ENCODE results near the gene FOXN4.

FOXN4 gene

DNA sequence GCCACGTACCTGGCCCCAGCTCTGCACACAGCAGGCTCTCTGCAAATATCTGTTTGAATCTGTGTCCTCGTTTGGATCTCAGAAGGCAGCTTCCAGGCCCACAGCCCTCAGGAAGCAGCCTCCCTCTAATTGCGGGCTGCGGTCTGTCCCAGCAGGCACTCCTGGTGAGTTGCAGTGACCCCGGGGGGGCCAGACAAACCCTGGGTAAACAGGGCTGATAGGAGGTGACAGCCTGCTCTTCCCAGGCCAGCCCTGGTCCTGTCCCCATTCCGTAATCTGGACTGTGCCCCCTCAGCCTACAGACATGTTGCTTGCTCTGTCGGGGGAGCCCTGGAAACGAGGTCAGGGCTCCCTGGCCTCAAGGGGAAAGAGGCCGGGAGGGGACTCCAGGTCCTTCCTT, 2.0 kb downstream of the FOXN4 start:
- in situ Hi-C loops (cut with HindIII; ENCODE audit: low sequenced_read_pairs): no loop called here

DNA sequence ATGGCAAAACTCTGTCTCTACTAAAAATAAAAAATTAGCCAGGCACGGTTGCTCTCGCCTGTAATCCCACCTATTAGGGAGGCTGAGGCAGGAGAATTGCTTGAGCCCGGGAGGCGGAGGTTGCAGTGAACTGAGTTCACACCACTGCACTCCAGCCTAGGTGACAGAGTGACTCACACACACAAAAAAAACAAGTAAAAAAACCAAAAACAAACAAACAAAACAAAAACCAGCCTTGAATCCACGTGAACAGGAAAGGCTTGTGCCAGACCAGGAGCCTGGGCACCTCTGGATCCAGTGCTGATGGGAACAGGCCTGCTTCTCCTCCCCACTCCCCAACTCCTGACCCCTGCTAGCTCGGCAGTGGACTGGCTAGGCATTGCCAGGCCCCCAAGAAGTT, 3.5 kb downstream of the FOXN4 start:
- in situ Hi-C loops (cut with HindIII; ENCODE audit: low sequenced_read_pairs): no loop called here

DNA sequence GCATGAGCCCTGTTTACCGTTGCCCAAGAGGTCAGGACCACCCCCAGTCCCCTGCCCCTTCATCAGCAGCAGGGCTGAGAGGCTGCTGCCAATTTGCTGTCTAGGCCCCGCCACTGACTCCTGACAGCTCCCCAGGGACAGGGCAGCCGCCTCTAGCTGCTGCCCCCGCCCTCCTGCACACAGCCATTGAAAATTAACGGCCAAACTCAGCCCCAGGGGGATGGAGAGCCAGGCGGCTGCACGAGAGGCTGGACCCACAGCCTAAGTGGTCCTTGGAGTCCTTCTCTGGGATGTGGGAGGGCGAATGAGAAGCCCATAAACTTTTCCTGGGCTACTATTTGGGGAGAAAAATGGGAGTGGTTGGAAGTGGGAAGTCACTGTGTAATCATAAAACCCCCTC, 4.6 kb downstream of the FOXN4 start:
- in situ Hi-C loops (cut with HindIII; ENCODE audit: low sequenced_read_pairs): no loop called here

DNA sequence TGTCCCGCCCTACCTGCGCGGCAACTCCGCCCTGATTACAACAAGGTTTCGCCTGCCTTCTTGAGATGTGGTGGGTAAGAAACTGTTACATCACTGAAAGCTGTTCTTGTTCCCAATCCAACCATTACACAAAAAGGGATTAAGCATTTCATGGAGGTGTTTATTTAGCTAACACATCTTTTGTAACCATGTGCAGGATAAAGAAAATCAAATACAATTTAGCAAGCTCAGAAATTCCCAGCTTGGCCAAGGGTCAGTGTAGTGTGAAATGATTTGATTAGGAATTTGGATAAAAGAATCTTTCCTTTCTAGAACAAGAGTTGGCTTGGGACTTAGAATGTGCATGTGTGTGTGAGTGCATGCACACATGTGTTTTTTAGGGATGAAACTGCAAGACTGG, 6.3 kb downstream of the FOXN4 start:
- in situ Hi-C loops (cut with HindIII; ENCODE audit: low sequenced_read_pairs): no loop called here

DNA sequence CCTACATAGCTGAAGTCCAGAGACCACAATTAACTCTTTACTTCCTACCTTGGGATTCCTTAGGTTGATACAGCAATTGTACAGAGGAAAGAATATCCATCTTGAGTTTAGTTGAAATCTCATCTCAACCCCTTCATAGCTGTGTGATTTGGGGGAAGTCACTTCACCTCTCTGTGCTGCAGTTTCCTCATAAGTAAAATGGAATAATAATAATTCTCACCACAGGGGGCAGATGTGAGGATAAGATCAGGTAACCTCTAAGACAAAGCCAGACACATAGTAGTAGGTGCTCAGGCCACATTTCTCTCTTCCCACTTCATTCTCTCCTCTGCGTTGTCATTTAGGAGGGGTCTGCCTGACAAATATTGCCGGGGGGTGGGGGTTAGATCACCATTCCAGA, 6.7 kb downstream of the FOXN4 start:
- in situ Hi-C loops (cut with HindIII; ENCODE audit: low sequenced_read_pairs): no loop called here

DNA sequence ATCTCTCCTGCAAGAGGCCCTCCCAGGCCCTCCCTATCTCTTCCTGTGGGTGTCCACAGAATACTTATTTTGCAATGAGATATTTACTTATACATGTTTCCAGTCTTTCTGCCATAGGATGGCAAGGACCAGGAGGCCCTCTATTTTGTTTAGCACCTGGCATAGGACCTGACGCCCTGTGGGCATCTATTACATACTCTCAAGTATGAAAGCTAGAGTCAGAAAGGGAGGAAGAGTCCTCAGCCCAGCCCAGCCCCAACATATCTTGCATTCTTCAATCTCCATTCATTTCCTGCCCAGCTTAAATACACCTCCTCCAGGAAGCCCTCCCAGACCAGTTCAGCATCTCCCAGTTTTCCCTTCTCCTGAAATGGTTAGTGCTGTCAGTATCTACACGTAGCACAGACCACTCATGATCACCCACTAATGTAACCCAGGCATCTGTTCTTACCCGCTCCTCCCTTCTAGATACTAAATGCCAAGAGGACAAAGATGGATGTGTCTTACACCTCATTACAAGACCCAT, 7.4 kb downstream of the FOXN4 start:
- in situ Hi-C loops (cut with HindIII; ENCODE audit: low sequenced_read_pairs): no loop called here

DNA sequence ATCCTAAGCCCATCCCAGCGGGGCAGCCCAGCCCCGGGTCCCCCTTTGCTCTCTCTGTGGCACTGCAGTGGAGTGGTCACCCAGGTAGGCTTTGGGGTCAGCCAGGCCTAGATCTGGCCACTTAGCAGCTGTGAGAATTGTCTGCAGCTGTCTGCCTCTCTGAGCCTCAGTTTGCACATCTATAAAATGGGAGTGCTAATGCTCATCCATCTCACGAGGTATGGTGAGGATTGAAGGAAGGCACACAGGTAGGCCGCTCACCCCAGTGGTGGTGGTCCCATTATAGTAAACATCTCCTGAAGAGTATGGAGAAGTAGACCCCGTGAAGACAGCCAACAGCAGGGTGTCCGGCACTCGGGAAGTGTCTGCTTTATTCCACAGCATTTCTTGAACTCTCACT, 9.2 kb downstream of the FOXN4 start:
- in situ Hi-C loops (cut with HindIII; ENCODE audit: low sequenced_read_pairs): no loop called here

DNA sequence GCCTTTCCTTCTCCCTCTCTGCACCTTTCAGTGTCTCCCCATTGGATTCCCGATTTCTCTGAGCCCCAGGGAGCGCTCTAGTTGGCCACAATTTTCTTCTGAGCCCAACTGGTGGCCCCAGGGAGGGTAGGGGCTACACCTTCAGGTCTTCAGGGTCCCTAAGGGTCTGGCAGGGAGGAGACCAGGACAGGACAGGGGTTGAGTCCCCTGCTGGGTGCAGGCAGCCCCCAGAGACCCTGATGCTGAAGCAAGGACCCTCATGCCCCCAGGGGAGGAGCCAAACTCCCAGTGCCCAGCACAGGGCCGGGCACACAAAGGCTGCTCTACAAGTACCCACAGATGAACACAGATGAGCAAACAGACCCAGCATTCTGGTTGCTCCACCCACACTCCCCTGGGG, 12.7 kb downstream of the FOXN4 start:
- in situ Hi-C loops (cut with HindIII; ENCODE audit: low sequenced_read_pairs): no loop called here

DNA sequence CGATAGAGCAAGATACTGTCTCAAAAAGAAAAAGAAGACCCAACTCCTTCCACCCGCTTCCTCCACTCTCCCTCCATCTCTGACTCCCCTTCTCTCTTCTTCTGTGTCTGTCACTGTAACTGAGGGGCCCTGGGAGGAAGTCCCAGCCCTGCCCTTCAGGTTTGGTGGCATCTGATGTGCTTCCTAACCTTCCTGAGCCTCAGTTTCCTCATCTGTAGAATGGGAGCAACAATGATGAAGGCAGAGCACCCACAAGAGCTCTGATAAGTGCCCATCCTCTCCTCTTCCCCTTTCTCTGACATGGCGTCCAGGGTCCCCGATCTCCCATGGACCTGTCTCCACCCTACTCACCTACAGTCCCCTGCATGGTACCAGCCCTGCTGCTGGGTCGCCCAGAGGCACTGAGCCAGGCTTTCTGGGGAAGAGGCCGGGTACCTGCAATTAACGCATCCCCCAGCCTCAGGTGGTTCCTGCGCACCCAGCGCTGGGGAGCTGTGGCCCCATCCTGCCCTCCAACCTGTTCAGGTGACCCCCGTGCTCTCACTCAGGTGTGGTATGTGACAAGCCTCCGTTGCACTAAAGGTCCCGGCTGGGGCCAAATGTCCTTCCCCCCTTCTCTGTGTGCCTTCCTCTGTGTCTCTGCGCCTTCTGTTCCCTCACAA, 13.2 kb downstream of the FOXN4 start:
- in situ Hi-C loops (cut with HindIII; ENCODE audit: low sequenced_read_pairs): no loop called here

DNA sequence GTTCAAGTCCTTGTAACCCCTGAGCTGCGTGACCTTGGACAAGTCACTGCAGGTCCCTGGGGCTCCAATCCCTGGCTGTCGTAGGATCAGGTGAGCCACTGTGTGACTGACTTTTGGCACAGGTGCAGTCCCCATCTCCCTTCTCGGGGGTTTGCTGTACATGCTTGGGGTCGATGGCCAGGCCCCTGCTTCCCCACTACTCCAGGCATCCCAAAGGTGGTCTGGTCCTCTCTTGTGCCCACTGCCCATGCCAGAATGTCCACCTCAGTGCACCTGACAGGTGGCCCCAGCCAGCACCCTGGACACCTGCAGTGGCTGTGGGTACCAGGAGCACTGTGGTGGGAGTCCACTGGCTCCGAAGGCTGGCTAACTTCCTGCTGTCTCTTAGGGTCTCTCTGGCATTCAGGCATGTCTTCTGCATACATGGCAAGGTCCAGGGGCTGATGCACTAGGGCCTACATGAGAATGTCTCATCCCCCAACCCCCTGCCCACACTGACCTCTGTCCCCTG, 14.7 kb downstream of the FOXN4 start:
- in situ Hi-C loops (cut with HindIII; ENCODE audit: low sequenced_read_pairs): no loop called here

DNA sequence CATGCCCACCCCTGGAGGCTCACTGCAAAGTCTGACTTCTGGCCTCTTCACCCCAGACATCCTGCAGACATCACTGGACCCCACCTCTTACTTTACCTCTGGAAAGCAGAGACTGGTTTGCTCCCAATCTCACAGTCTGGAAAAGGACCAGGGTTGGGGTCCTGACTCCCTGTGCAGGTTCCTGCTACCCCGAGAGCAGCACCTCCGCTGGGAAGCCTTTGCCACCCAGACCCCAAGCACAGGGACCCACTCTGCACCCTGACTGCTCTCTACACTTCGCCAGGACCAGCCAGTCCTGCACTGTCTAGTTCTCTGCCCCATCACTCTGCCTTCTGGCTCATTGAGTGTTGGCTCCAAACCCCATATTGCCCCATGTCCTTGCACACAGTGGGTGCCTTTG, 16.0 kb downstream of the FOXN4 start:
- in situ Hi-C loops (cut with HindIII; ENCODE audit: low sequenced_read_pairs): no loop called here

DNA sequence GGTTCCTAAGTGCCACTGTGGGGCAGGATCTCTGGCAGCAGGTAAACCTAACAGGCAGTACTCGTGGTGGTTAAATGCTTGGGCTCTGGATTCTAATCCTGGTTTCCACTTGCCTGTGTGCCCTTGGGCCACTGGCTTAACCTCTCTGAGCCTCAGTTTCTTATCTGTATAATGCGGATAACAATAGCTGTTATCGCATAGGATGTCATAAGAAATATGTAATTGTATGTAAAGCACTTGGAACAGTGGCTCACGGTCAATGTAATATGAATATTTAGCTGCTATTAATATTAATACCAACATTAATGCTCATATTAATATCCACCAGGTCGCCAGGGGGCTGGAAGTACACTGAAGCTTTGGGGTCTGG, 16.8 kb downstream of the FOXN4 start:
- in situ Hi-C loops (cut with HindIII; ENCODE audit: low sequenced_read_pairs): no loop called here

DNA sequence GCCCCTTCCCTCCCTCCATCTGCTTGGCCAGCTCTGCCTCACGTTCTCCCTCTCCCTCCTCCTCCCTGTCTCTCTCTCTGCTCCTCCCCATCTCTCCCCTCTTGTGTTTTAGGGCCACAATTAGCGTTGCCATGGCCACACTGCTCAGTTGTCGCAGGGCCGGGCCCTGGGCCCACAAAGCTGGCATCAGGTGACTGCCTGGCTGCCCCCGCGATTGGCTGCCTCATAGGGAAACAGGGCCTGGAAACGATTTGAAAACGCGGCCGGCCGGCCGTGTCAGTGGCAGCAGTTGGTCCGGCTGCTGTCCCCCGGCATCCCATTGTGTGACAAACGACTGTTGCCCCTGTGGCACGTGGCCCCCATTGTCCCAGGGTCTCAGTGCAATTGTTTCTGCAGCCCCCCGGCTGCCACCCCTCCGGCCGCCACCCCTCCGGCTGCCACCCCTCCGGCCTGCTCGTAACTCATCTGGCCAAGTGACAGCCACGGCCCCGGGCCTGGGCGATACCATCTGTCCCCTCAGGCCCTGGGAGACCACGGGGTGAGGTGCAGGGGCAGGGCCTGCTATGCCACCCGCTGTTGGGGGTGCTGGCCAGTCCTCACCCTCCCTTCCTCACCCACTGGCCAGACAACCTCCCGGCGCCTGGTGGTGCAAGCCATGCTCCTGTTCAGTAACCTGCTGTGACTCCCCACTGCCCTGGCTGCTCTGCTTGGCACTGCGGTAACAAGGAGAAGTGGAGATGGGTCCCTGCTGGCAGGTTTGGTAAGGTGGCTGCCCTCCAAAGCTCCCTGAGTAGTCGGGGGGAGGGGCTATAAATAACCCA, 17.4 kb downstream of the FOXN4 start:
- in situ Hi-C loops (cut with HindIII; ENCODE audit: low sequenced_read_pairs): no loop called here

DNA sequence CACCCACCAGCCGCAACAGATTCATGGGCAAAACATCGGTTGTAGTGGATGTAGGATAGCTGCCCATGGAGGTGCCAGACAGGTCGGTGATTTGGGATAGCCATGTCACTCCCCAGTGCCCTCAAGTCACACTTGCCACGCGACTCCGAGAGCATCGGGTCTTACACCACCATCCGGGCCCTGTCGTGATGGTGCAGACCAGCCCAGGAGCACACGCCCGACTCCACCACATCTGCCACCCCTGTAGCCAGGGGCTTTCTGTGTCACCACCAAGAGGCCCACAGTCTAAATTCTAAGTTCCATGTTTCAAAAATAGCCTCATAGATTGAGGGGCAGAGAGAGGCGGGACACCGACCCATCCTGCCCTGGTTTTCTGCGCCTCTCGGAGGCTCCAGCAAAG, 18.0 kb downstream of the FOXN4 start:
- in situ Hi-C loops (cut with HindIII; ENCODE audit: low sequenced_read_pairs): no loop called here

DNA sequence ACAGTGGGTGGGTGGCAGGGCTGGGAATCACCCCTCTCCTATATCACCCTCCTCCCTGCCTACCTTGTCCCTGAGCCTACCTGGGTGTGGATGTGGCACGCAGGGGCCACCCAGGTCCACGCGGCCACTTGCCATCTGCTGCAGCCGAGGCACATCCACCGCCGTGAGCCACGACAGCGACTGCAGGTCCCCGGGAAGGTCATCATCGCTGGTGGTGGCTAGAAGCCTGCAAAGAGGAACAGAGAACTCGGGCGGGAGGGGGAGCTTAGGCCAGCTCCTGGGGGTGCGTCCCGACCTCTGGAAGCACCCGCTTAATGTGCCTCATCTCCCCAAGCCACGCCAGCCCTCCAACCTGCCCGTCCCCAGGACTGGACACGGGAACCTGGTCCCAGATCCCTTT, 19.0 kb downstream of the FOXN4 start:
- in situ Hi-C loops (cut with HindIII; ENCODE audit: low sequenced_read_pairs): no loop called here

DNA sequence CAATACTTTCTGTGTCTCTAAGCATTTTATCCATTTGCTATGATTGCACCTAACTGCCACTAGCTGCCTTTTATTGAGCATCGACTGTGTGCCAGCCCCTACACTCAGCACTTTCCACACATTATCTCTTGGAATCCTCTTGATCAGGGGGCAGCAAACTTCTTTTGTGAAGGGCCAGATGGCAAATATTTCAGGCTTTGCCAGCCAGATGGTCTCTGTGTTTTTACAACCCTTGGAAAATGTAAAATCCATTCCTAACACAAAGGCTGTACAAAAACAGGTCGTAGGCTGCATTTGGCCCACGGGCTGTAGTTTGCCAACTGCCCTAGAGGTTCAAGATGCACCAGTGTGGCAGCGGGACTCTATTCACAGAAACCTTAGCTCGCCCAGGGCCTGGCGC, 19.5 kb downstream of the FOXN4 start:
- in situ Hi-C loops (cut with HindIII; ENCODE audit: low sequenced_read_pairs): no loop called here

DNA sequence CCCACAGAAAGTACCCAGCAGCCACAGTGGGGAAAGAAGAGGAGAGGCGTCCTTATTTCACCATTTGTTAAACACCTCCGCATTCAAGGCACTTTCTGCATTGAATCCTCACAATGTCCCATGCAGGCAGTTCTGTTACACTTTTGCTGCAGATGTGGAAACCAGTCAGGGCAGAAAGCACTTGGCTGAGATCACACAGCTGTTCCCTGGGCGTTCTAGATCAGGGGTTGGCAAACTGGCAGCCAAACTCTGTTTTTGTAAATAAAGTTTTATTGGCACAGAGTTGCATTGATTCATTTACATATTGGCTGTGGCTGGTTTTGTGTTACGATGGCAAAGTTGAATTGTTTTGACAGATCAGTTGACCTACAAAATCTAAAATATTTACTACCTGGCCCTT, 20.1 kb downstream of the FOXN4 start:
- in situ Hi-C loops (cut with HindIII; ENCODE audit: low sequenced_read_pairs): no loop called here

DNA sequence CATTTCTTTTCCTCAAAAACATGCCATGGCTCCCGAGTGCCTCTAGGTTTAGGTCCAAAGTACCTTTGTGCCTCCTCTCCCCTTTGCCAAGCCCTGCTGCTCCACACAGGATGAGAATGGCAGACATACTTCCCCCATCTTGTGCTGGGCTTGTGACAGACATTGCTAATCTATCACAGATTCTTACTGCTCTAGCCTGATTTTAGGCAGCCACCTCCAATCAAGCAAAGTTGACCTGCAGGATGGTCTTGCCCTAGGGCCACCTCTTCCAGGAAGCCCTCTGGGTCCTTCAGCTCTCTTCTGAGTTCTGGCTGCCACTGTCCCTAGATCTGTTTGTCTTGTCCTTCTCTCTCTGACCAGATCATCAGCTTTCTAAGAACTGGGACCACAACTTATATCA, 20.5 kb downstream of the FOXN4 start:
- in situ Hi-C loops (cut with HindIII; ENCODE audit: low sequenced_read_pairs): no loop called here

DNA sequence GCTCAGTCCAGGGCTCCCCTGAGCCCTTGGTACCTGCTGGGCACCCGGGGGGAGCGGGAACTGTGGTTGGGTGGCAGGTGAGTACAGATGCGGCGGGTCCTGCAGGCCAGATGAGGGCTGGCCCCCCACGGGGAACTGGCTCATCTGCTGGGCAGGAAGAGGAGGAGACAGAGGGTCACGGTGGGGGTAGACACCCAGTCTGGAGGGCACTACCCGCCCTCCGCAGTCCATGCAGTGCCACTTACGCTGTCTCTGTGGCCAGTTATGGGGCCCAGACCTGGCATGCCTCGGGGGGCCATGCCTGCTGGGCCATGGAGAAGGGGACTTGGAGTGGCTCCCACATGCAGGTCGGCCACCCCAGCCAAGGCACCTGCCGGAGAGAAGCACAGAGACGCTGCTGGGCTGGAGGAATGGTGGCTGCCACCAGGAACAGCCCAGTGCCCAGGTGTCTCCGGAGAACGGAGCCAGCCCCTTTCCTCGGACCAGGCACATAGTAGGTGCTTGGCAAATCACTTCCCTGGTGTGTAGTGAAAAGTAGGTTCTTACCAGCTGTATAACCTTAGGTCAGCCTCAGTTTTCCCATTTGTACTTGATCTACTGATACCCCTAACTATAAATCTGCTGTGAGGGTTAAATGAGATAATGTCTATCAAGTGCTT, 21.1 kb downstream of the FOXN4 start:
- in situ Hi-C loops (cut with HindIII; ENCODE audit: low sequenced_read_pairs): no loop called here

DNA sequence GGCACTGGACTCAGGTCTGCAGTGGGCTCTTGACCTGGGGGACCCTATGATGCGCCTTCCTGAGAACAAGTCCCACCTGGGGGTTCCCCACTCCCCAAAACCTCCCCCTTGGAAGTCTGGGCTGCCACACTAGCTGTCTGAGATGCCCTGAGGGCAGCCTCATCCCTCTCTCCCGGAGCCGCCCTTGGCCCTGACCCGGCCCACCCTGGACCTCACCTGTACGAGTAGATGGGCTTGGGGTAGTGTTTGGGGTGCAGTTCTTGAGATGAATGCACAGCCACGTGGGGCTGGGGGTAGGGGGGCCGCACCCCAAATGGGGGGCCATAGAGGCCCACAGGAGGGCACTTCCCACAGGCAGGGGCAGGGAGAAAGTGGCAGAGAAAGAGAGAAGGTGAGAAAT, 21.9 kb downstream of the FOXN4 start:
- in situ Hi-C loops (cut with HindIII; ENCODE audit: low sequenced_read_pairs): no loop called here

DNA sequence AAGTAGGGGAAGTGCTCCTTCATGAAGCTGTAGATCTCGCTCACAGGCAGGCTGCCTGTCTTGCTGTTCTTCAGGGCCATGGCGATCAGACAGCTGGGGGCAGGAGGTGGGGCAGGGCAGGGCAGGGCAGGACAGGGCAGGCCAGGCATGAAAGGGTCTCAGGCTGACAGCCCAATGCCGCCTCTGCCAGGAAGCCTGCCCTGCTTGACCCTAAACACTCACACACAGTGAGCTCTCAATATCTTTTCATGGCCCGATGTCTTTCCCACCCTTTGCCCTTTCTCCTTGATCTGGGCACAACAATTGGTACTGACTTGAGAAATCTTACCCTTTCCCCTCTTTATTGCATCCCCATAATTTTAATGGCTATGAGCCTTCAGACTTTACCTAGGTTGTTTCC, 22.4 kb downstream of the FOXN4 start:
- in situ Hi-C loops (cut with HindIII; ENCODE audit: low sequenced_read_pairs): no loop called here

DNA sequence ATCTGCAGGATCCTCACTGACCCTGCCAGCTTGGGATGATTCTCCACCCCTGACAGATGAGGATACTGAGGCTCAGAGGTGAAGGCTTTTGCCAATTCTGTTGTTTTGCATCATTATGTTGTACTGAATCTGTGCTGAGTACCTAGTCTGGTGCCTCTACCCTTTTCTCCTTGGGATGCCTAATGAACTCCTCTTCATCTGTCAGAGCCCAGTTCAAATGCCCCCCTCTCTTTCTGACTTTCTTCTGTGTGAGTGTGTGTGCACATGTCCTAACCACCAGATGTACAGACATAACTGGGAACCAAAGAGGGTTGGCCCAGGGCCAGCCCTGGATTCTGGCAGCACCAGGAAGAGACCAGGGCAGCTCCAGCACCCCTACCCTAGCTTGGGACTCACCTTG, 22.8 kb downstream of the FOXN4 start:
- in situ Hi-C loops (cut with HindIII; ENCODE audit: low sequenced_read_pairs): no loop called here
